SU-DHL-6 (cell line): ENCODE data around the gene NRL.

ENCODE experiments used
- H2AFZ ChIP-seq: fragments of 200-600 bp; sonication (generic); 2 replicates; pipeline ENCODE4 v1.6.1; 2014; ENCODE audit warnings: low read depth, mild to moderate bottlenecking, moderate library complexity, mixed read lengths, antibody characterized with exemption, low read length; ENCODE audit not compliant: severe bottlenecking
- H3F3A ChIP-seq: fragments of 200-600 bp; shearing (Covaris generic); 2 replicates; pipeline ENCODE4 v1.6.0; 2016; ENCODE audit warnings: antibody characterized with exemption, mild to moderate bottlenecking; ENCODE audit not compliant: insufficient read depth
- H3K27ac ChIP-seq: fragments of 200-600 bp; sonication (generic); 2 replicates; pipeline ENCODE4 v1.5.1; 2016; ENCODE audit warnings: low read depth, mild to moderate bottlenecking, low read length, moderate library complexity, mixed read lengths
- H3K27me3 ChIP-seq: fragments of 200-600 bp; sonication (generic), shearing (Covaris generic); 2 replicates; pipeline ENCODE4 v1.6.0; 2014; ENCODE audit warnings: mild to moderate bottlenecking, low read length
- H3K36me3 ChIP-seq: fragments of 200-600 bp; sonication (generic); 2 replicates; pipeline ENCODE4 v1.6.1; 2014; ENCODE audit warnings: mild to moderate bottlenecking, low read length, mixed read lengths
- H3K4me2 ChIP-seq: fragments of 300-600, 200-600 bp; shearing (Covaris generic), sonication (generic); 2 replicates; pipeline ENCODE4 v1.6.0; 2014; ENCODE audit warnings: low read length, low read depth, mild to moderate bottlenecking; ENCODE audit not compliant: poor library complexity, severe bottlenecking
- H3K4me3 ChIP-seq: fragments of 200-600 bp; sonication (generic); 2 replicates; pipeline ENCODE4 v1.5.1; 2014; ENCODE audit warnings: antibody characterized with exemption, low read length, mild to moderate bottlenecking, mixed read lengths; ENCODE audit not compliant: insufficient read depth, poor library complexity, severe bottlenecking
- H3K79me2 ChIP-seq: fragments of 200-600 bp; sonication (generic); 2 replicates; pipeline ENCODE4 v1.6.1; 2014; ENCODE audit warnings: mild to moderate bottlenecking, low read length, moderate library complexity; ENCODE audit not compliant: insufficient read depth
- H3K9ac ChIP-seq: fragments of 200-600 bp; sonication (generic); 2 replicates; pipeline ENCODE4 v1.7.0; 2014; ENCODE audit warnings: mild to moderate bottlenecking, low read length
- H3K9me2 ChIP-seq: fragments of 200-600 bp; sonication (generic); replicated peaks from 2 replicates; pipeline ENCODE4 v1.6.1; 2014; ENCODE audit warnings: low read length; ENCODE audit not compliant: insufficient read depth
- H3K9me3 ChIP-seq: fragments of 200-600 bp; sonication (generic); 2 replicates; pipeline ENCODE4 v1.6.1; 2014; ENCODE audit warnings: low read length, mixed read lengths; ENCODE audit not compliant: insufficient read depth
- H4K20me1 ChIP-seq: fragments of 200-600 bp; sonication (generic); 2 replicates; pipeline ENCODE4 v1.6.1; 2014; ENCODE audit warnings: low read depth, mild to moderate bottlenecking, antibody characterized with exemption, low read length, moderate library complexity, mixed read lengths
- EZH2phosphoT487 ChIP-seq: fragments of 200-600 bp; sonication (generic), shearing (Covaris generic); conservative IDR thresholded peaks from 2 replicates; pipeline ENCODE4 v1.6.1; 2018; ENCODE audit warnings: mild to moderate bottlenecking, antibody characterized with exemption, low read length, moderate library complexity, mixed read lengths
- TF ChIP-seq, protein P1 (sequence below): fragments of 200-600 bp; sonication (generic); IDR thresholded peaks from one replicate; pipeline ENCODE4 v1.5.1; 2017; ENCODE audit warnings: antibody characterized with exemption, mild to moderate bottlenecking, low read length, moderate library complexity; ENCODE audit not compliant: insufficient read depth, poor library complexity, severe bottlenecking

Gene NRL

DNA sequence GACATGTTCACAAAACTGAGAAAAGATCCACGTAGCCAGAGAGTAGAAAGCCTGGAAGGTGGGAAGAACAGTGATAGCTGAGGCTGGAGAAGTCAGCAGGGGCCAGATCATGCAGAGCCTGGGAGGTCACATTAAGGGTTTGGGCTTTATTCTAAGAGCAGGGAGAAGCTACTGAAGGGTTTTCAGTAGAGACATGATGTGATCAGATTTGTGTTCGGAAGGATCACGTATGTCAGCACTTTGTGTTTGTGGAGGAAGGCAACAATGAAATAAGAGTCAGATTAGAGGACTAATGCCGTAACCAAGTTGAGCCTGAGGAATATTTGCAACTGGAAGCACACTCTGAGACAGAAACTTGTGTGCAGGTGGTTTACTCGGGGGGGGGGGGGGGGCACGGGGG, 24.9 kb downstream of the NRL start:
- no peak overlapping the region for H2AFZ ChIP-seq
- H3F3A ChIP-seq: peaks cover 9% of the 10 kb centered on the region
- no peaks in the 10 kb centered on the region for H3K36me3 ChIP-seq
- H3K79me2 ChIP-seq: peaks cover 4% of the 10 kb centered on the region; the same call in 1 of the 2 replicates
- H3K27me3 ChIP-seq: no peaks in the 10 kb centered on the region
- H3K27ac ChIP-seq: no peak overlapping the region
- H3K4me2 ChIP-seq: no peak overlapping the region
- H3K9me3 ChIP-seq: no peaks in the 10 kb centered on the region
- H4K20me1 ChIP-seq: no peaks in the 10 kb centered on the region
- H3K4me3 ChIP-seq: no peak overlapping the region
- no peaks in the 10 kb centered on the region for H3K9me2 ChIP-seq
- H3K9ac ChIP-seq: no peak overlapping the region
- no peak for TF ChIP-seq EZH2phosphoT487
- TF ChIP-seq, protein P1, sequence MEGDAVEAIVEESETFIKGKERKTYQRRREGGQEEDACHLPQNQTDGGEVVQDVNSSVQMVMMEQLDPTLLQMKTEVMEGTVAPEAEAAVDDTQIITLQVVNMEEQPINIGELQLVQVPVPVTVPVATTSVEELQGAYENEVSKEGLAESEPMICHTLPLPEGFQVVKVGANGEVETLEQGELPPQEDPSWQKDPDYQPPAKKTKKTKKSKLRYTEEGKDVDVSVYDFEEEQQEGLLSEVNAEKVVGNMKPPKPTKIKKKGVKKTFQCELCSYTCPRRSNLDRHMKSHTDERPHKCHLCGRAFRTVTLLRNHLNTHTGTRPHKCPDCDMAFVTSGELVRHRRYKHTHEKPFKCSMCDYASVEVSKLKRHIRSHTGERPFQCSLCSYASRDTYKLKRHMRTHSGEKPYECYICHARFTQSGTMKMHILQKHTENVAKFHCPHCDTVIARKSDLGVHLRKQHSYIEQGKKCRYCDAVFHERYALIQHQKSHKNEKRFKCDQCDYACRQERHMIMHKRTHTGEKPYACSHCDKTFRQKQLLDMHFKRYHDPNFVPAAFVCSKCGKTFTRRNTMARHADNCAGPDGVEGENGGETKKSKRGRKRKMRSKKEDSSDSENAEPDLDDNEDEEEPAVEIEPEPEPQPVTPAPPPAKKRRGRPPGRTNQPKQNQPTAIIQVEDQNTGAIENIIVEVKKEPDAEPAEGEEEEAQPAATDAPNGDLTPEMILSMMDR: no peak

DNA sequence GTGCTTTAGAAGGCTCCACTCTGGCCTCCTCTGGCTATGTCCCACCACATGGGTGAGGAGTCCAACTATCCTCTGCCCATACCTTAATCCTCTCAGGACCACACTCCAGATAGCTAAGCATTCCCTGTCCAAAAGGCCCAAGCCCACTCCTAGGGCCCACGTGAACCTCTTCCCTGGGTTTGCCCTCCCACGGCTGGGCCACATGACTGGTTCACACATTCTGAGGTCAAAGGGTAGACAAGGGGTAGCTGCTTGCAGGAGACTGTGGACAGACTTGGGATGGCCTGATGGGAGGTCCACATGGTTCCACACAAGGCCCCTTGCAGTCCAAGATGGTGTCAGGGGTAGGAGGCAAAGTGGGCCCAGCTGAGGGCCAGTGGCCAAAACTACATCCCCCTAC, 26.7 kb downstream of the NRL start:
- Histone ChIP-seq H3K36me3 (no peaks in the 10 kb centered on the region), H3K9ac (no peak overlapping the region), H3K27ac (no peak overlapping the region), H3K4me2 (no peak overlapping the region), H3F3A (peaks cover 3% of the 10 kb centered on the region; the same call in 1 of the 2 replicates), H3K9me3 (no peaks in the 10 kb centered on the region), H3K4me3 (no peak overlapping the region), H3K27me3 (no peaks in the 10 kb centered on the region), H2AFZ (no peak overlapping the region), H3K79me2 (no peaks in the 10 kb centered on the region), H4K20me1 (no peaks in the 10 kb centered on the region), H3K9me2 (no peaks in the 10 kb centered on the region)
- TF ChIP-seq EZH2phosphoT487: no peak

DNA sequence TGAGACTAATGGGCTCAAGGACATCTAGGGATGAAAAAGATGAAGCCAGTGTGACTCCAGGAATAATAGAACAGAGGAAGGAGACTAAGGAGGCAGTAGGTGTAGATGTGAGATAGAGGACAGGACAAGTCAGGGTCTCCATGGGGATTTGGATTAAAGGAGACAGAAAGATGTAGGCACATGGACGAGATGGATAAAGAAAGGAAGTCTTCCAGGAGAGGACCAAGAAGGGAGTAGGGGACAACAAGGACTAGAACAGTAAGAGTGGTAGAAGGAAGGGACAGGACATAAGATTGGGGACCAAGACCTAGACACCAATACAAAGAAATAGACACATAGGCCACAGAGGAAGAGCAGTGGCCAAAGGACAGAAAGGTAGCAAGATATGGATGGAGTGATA, 27.7 kb downstream of the NRL start:
- Histone ChIP-seq H4K20me1 (no peaks in the 10 kb centered on the region), H3K4me3 (no peak overlapping the region)

More for the DNA sequence above, 27.7 kb downstream of the NRL start:
- Histone ChIP-seq H2AFZ (no peak overlapping the region), H3K36me3 (no peaks in the 10 kb centered on the region), H3F3A (0 out of 2 replicates have a peak, but pooled peaks cover 2% of the 10 kb centered on the region), H3K9me2 (no peaks in the 10 kb centered on the region), H3K4me2 (no peak overlapping the region), H3K27ac (no peak overlapping the region), H3K27me3 (no peaks in the 10 kb centered on the region), H3K79me2 (no peaks in the 10 kb centered on the region), H3K9me3 (no peaks in the 10 kb centered on the region), H3K9ac (no peak overlapping the region)
- TF ChIP-seq EZH2phosphoT487: no peak
- TF ChIP-seq, protein P1: no peak
